Measurements from ENCODE around the gene RMND5A.

RMND5A gene

DNA sequence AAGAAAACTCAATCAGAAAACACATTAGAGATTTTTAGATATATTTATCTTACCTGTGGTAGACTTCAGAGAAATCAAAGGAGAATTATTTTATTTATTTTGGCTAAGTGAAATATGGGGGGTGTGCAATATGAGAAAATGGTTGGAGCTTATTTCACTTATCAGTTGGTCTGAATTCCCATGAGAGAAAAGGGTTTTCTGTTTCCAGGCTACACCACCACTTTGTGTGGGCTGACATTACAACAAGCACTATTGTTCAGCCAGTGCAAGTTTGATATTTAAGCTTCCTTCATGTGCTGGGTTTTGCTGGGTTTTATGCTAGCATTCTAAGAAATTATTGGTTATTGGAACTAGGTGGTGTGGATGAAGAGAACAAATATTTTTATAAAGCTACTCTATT lies 33.5 kb downstream of the RMND5A start (continued):
- TF ChIP-seq ZBTB10 (tag by site-specific recombination; IDR thresholded peaks at IDR 0.05) (no peak), ZNF354C (tag by site-specific recombination; IDR thresholded peaks at IDR 0.05; ENCODE audit: borderline replicate concordance, low read depth) (no peak), ZNF335 (tag by site-specific recombination; conservative IDR thresholded peaks at IDR 0.05) (no peak), KLF9 (tag by site-specific recombination; IDR thresholded peaks at IDR 0.05; ENCODE audit: low read depth) (no peak), GFI1B (tag by site-specific recombination; IDR thresholded peaks at IDR 0.05) (no peak), ZNF510 (tag by site-specific recombination; IDR thresholded peaks at IDR 0.05; ENCODE audit: insufficient replicate concordance) (no peak), ZNF184 (tag by site-specific recombination; IDR thresholded peaks at IDR 0.05) (no peak), ZNF133 (tag by site-specific recombination; IDR thresholded peaks at IDR 0.05) (no peak), ZNF501 (tag by site-specific recombination; IDR thresholded peaks at IDR 0.05) (no peak), ZNF362 (tag by site-specific recombination; IDR thresholded peaks at IDR 0.05) (no peak), SALL2 (tag by site-specific recombination; IDR thresholded peaks at IDR 0.05; ENCODE audit: borderline replicate concordance) (no peak)

- Histone ChIP-seq H3K27ac (ENCODE audit: extremely low read depth, low read depth, low read length) (no peak overlapping the region), H3K36me3 (ENCODE audit: control insufficient read depth in 2 of 2, insufficient read depth in 1 of 2, low read length in 2 of 2) (peaks cover 24 to 45% of the 10 kb centered on the region in 2 experiments), H3K9me3 (ENCODE audit: control insufficient read depth, insufficient read depth, low read depth, low read length) (no peaks in the 10 kb centered on the region), H3K4me1 (ENCODE audit: control insufficient read depth, insufficient read depth, low read length) (no peaks in the 10 kb centered on the region), H3K4me3 (ENCODE audit: low read depth, low read length) (no peak overlapping the region)
- POLR2A ChIA-PET: no interaction called here
- CTCF ChIA-PET: no interaction called here
- no peak for TF ChIP-seq REPIN1 (tag by site-specific recombination; IDR thresholded peaks at IDR 0.05; ENCODE audit: low read depth)
- TF ChIP-seq ZBTB44 (tag by site-specific recombination; IDR thresholded peaks at IDR 0.05): no peak
- no peak for TF ChIP-seq ZNF426 (tag by site-specific recombination; IDR thresholded peaks at IDR 0.05)
- no peak for TF ChIP-seq ZNF549 (tag by site-specific recombination; IDR thresholded peaks at IDR 0.05)
- TF ChIP-seq ZNF645 (tag by site-specific recombination; IDR thresholded peaks at IDR 0.05): no peak
- TF ChIP-seq, protein P1, sequence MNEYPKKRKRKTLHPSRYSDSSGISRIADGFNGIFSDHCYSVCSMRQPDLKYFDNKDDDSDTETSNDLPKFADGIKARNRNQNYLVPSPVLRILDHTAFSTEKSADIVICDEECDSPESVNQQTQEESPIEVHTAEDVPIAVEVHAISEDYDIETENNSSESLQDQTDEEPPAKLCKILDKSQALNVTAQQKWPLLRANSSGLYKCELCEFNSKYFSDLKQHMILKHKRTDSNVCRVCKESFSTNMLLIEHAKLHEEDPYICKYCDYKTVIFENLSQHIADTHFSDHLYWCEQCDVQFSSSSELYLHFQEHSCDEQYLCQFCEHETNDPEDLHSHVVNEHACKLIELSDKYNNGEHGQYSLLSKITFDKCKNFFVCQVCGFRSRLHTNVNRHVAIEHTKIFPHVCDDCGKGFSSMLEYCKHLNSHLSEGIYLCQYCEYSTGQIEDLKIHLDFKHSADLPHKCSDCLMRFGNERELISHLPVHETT (tag by site-specific recombination; IDR thresholded peaks at IDR 0.05): no peak
- no peak for TF ChIP-seq ZNF621 (tag by site-specific recombination; IDR thresholded peaks at IDR 0.05)
- TF ChIP-seq, protein P2, sequence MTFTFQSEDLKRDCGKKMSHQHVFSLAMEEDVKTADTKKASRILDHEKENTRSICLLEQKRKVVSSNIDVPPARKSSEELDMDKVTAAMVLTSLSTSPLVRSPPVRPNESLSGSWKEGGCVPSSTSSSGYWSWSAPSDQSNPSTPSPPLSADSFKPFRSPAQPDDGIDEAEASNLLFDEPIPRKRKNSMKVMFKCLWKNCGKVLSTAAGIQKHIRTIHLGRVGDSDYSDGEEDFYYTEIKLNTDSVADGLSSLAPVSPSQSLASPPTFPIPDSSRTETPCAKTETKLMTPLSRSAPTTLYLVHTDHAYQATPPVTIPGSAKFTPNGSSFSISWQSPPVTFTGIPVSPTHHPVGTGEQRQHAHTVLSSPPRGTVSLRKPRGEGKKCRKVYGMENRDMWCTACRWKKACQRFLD (tag by site-specific recombination; IDR thresholded peaks at IDR 0.05): no peak
- TF ChIP-seq ZNF76 (tag by site-specific recombination; IDR thresholded peaks at IDR 0.05; ENCODE audit: borderline replicate concordance, low read depth): no peak
- TF ChIP-seq ZNF629 (tag by site-specific recombination; IDR thresholded peaks at IDR 0.05): no peak
- TF ChIP-seq ZNF626 (tag by site-specific recombination; IDR thresholded peaks at IDR 0.05): no peak
- no peak for TF ChIP-seq ZNF792 (tag by site-specific recombination; IDR thresholded peaks at IDR 0.05)
- TF ChIP-seq, protein P3, sequence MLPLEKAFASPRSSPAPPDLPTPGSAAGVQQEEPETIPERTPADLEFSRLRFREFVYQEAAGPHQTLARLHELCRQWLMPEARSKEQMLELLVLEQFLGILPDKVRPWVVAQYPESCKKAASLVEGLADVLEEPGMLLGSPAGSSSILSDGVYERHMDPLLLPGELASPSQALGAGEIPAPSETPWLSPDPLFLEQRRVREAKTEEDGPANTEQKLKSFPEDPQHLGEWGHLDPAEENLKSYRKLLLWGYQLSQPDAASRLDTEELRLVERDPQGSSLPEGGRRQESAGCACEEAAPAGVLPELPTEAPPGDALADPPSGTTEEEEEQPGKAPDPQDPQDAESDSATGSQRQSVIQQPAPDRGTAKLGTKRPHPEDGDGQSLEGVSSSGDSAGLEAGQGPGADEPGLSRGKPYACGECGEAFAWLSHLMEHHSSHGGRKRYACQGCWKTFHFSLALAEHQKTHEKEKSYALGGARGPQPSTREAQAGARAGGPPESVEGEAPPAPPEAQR (tag by site-specific recombination; IDR thresholded peaks at IDR 0.05): no peak
Measured at GRCh38 chr2:86758405-86758804, 38.3 kb downstream of the RMND5A start.
